Lower leg skin (tissue), 4 donors: ENCODE data around the gene CA12. TPM values are rescaled to one million over a fixed set of nuclear protein-coding genes. Genes with fewer than 3 reads are reported as not detected.

Experiments
- DNase-seq, 2 donors: peaks; one replicate each; pipeline ENCODE4 v3.0.0-alpha.2; 2019; ENCODE audit warnings: low spot score in 2 of 2
- H3K4me3 ChIP-seq: fragments of 200-600 bp; sonication (generic); 2 replicates; pipeline ENCODE4 v1.5.1; 2017; ENCODE audit warnings: mild to moderate bottlenecking, low read depth; ENCODE audit not compliant: poor library complexity, severe bottlenecking
- POLR2A ChIP-seq, 2 donors: fragments of 450-650 bp; IDR thresholded peaks; one replicate each; pipeline ENCODE4 v1.6.1; 2016 to 2017; ENCODE audit warnings: antibody characterized with exemption in 2 of 2, mild to moderate bottlenecking in 1 of 2, moderate library complexity in 1 of 2
- WGBS, 2 donors: methylation state at CpG; one replicate each; pipeline ENCODE4 v1.1.5; 2018; 5-methylcytosine and 5-hydroxymethylcytosine counted together
- intact Hi-C: fragments of 100-400 bp; cut with DNase I; formaldehyde crosslinking; loops from one replicate; pipeline ENCODE4 v1.15.0; 2023; ENCODE audit warnings: low total_unique reads
- total RNA-seq, 4 donors: library from RNA; depleted of rRNA; stranded (reverse); fragments of >200 nt; gene quantifications; one replicate each; pipeline ENCODE4 v1.1.0, GENCODE V29; 2016
- TF ChIP-seq, protein P1 (sequence below), 3 donors: fragments of 450-650 bp; IDR thresholded peaks; one replicate each; pipeline ENCODE4 v1.5.1; 2016; ENCODE audit warnings: antibody characterized with exemption in 3 of 3, mild to moderate bottlenecking in 3 of 3, moderate library complexity in 2 of 3

Gene CA12
- total RNA-seq, 4 donors from 2014 or later, result 144 to 253 (median 213) TPM

DNA sequence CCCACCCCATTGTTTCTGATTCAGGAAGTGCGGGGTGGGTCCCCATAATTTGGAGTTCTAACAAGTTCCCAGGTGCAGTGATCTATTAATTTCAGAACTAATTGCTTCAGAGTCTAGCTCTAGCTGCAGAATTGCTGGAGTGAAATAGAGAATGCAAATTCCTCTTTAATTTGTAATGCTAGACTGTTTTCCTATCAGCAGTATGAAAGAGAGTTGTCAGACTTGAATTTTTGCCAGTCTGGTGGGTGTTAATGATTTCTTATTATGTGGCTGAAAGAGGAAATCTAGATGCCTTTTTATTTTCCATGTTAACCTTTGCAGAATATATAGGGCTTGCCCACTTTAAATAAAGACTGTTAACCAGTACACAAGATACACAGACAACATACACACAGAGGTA is 80.6 kb downstream of the CA12 start:
- TF ChIP-seq POLR2A (IDR thresholded peaks at IDR 0.05), result no peak
- TF ChIP-seq, protein P1, sequence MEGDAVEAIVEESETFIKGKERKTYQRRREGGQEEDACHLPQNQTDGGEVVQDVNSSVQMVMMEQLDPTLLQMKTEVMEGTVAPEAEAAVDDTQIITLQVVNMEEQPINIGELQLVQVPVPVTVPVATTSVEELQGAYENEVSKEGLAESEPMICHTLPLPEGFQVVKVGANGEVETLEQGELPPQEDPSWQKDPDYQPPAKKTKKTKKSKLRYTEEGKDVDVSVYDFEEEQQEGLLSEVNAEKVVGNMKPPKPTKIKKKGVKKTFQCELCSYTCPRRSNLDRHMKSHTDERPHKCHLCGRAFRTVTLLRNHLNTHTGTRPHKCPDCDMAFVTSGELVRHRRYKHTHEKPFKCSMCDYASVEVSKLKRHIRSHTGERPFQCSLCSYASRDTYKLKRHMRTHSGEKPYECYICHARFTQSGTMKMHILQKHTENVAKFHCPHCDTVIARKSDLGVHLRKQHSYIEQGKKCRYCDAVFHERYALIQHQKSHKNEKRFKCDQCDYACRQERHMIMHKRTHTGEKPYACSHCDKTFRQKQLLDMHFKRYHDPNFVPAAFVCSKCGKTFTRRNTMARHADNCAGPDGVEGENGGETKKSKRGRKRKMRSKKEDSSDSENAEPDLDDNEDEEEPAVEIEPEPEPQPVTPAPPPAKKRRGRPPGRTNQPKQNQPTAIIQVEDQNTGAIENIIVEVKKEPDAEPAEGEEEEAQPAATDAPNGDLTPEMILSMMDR (IDR thresholded peaks at IDR 0.05), result no peak
- no peak for DNase-seq
- H3K4me3 ChIP-seq, result no peak overlapping the region
- WGBS, 2 donors, result 76 to 91% methylated on average over 1 of the region's 1 CpG
- intact Hi-C loops, result no loop called here

DNA sequence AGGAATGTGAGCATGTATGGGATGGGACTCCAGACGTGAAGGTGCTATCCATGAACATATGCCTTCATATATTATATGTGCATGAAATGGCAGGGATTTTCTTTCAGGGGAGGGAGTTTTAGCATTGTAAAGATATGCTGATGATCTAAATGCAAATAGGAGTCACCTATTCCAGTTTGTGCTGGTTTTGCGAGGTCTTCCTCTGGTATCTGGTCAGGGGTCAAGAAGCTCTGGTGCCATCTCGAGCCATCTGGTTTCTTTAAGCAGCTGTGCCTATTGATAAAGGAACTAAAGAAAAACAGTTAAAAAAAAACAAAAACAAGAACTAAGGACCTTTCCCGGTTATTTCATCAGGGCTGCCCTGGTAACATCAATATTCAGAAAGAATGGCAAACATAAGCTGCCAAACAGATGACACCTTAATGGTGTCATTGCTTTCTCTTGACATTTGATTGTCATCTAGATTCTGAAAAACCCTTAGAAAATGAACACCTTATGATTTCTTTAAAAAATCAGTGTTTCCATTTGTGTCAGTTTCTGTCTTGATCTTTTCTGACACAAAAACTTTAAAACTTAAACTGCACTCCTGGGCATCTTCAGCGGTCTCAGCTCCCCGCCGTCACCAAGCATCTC is 81.6 kb downstream of the CA12 start:
- intact Hi-C loops, result no loop called here
- WGBS, 2 donors, result 89 to 94% methylated on average over 7 of the region's 7 CpGs
- TF ChIP-seq POLR2A (IDR thresholded peaks at IDR 0.05), result no peak
- TF ChIP-seq, protein P1 (IDR thresholded peaks at IDR 0.05), result no peak
- H3K4me3 ChIP-seq, result no peak overlapping the region
- no peak for DNase-seq

- no peak for DNase-seq
- 74 to 88% methylated on average over 6 of the region's 6 CpGs for WGBS, 2 donors
- intact Hi-C loops, result no loop called here
Measured at GRCh38 chr15:63296195-63296594, 85.5 kb downstream of the CA12 start.

GRCh38 chr15:63295341-63295740 is 86.3 kb downstream of the CA12 start:
- TF ChIP-seq, protein P1 (IDR thresholded peaks at IDR 0.05), result no peak
- TF ChIP-seq POLR2A (IDR thresholded peaks at IDR 0.05), result no peak
- DNase-seq, result no peak
- intact Hi-C loops, result no loop called here
- no peak overlapping the region for H3K4me3 ChIP-seq

More at GRCh38 chr15:63296195-63296594, 85.5 kb downstream of the CA12 start:
- H3K4me3 ChIP-seq, result no peak overlapping the region
- TF ChIP-seq, protein P1 (IDR thresholded peaks at IDR 0.05), result no peak
- TF ChIP-seq POLR2A (IDR thresholded peaks at IDR 0.05), result no peak

GRCh38 chr15:63294359-63294758 is 87.3 kb downstream of the CA12 start:
- DNase-seq, result no peak
- no peak overlapping the region for H3K4me3 ChIP-seq
- intact Hi-C loops, result loop anchor here (5.0 kb wide), 1 partner anchor 108 kb away; no protein-coding TSS in a partner anchor
- no peak for TF ChIP-seq POLR2A (IDR thresholded peaks at IDR 0.05)
- TF ChIP-seq, protein P1 (IDR thresholded peaks at IDR 0.05), result no peak
- 93 to 94% methylated on average over 3 of the region's 3 CpGs for WGBS, 2 donors

- intact Hi-C loops, result loop anchor here (5.0 kb wide), 1 partner anchor 110 kb away; no protein-coding TSS in a partner anchor
- 94 to 95% methylated on average over 5 of the region's 5 CpGs for WGBS, 2 donors
- DNase-seq, result no peak
- TF ChIP-seq, protein P1 (IDR thresholded peaks at IDR 0.05), result no peak
- TF ChIP-seq POLR2A (IDR thresholded peaks at IDR 0.05), result no peak
- no peak overlapping the region for H3K4me3 ChIP-seq
Measured at GRCh38 chr15:63292771-63293170, 88.9 kb downstream of the CA12 start.
